AG04450 (cell line): ENCODE data around the gene COL20A1. TPM values are rescaled to one million over a fixed set of nuclear protein-coding genes. Genes with fewer than 3 reads are reported as not detected.

ENCODE experiments used
- CTCF ChIA-PET: fragments of 300-600, 350-600 bp; formaldehyde crosslinking; extraction: SDS; loops from one replicate; lab custom pipeline; 2022; ENCODE audit warnings: antibody characterized with exemption, inconsistent platforms; lab: Charles Lee
- POLR2A ChIA-PET: fragments of 350-600 bp; formaldehyde crosslinking; extraction: SDS; loops from one replicate; lab custom pipeline; 2021; ENCODE audit warnings: antibody characterized with exemption, inconsistent platforms; lab: Yijun Ruan, JAX
- DNase-seq: peaks from one replicate; pipeline ENCODE4 v3.0.0-alpha.2; 2011; ENCODE audit warnings: low read depth, low spot score
- H3K27ac ChIP-seq: one replicate; pipeline ENCODE4 v1.5.1; 2012; ENCODE audit warnings: low read depth, low read length, control low read depth
- H3K27me3 ChIP-seq: one replicate; pipeline ENCODE4 v1.6.0; 2012; ENCODE audit warnings: low read length; ENCODE audit not compliant: control insufficient read depth, insufficient read depth
- H3K4me3 ChIP-seq: 2 replicates; pipeline ENCODE4 v1.5.1; 2011; ENCODE audit warnings: mild to moderate bottlenecking, low read depth, low read length, control low read depth
- H3K9me3 ChIP-seq: 2 replicates; pipeline ENCODE4 v1.5.1; 2012; ENCODE audit warnings: low read length; ENCODE audit not compliant: control insufficient read depth, insufficient read depth
- CTCF ChIP-seq: IDR thresholded peaks from 2 replicates; pipeline ENCODE4 v1.5.1; 2011; ENCODE audit warnings: low read depth, low read length, control low read depth, inconsistent platforms
- polyA plus RNA-seq: library from polyadenylated mRNA; depleted of rRNA; stranded (reverse); fragments of >200 nt; gene quantifications from 2 replicates; pipeline ENCODE4 v1.2.3, GENCODE V29; 2011

COL20A1 gene
- polyA plus RNA-seq, 1 experiment, result not detected

GRCh38 chr20:63284083-63284440 is 8.9 kb upstream of the COL20A1 start:
- CTCF ChIA-PET, result no interaction called here
- no peak for TF ChIP-seq CTCF
- no peaks in the 10 kb centered on the region for H3K9me3 ChIP-seq
- H3K27me3 ChIP-seq, result no peaks in the 10 kb centered on the region
- POLR2A ChIA-PET, result interaction anchor here (1.7 kb wide), 1 partner anchor 11 kb away, joined by 5 read pairs; the partner anchor contains the start of gene ARFGAP1
- no peak for DNase-seq
- H3K4me3 ChIP-seq, result no peak overlapping the region
- no peak overlapping the region for H3K27ac ChIP-seq

- no peak for DNase-seq
- H3K4me3 ChIP-seq, result no peak overlapping the region
- no peak overlapping the region for H3K27ac ChIP-seq
- TF ChIP-seq CTCF, result no peak
- no peaks in the 10 kb centered on the region for H3K9me3 ChIP-seq
- H3K27me3 ChIP-seq, result no peaks in the 10 kb centered on the region
- CTCF ChIA-PET, result no interaction called here
- POLR2A ChIA-PET, result interaction anchor here (1.7 kb wide), 1 partner anchor 12 kb away, joined by 5 read pairs; the partner anchor contains the start of gene ARFGAP1
These were observed 8.4 kb upstream of the COL20A1 start for GRCh38 chr20:63284544-63284949.

- Histone ChIP-seq H3K4me3 (no peak overlapping the region), H3K27me3 (no peaks in the 10 kb centered on the region), H3K27ac (no peak overlapping the region), H3K9me3 (no peaks in the 10 kb centered on the region)
- POLR2A ChIA-PET, result interaction anchor here (0.6 to 1.7 kb wide), 2 partner anchors 8 to 12 kb away, joined by 4 to 5 read pairs; partner anchors contain the start of gene ARFGAP1
- no peak for TF ChIP-seq CTCF
- no peak for DNase-seq
- CTCF ChIA-PET, result no interaction called here
These were observed 7.9 kb upstream of the COL20A1 start for GRCh38 chr20:63284981-63285524.

- no peak for TF ChIP-seq CTCF
- DNase-seq, result no peak
- Histone ChIP-seq H3K4me3 (no peak overlapping the region), H3K27me3 (no peaks in the 10 kb centered on the region), H3K9me3 (no peaks in the 10 kb centered on the region), H3K27ac (no peak overlapping the region)
- CTCF ChIA-PET, result no interaction called here
- POLR2A ChIA-PET, result interaction anchor here (0.6 kb wide), 2 partner anchors 9 to 363 kb away, joined by 4 to 8 read pairs; no protein-coding TSS in a partner anchor
These were observed 7.1 kb upstream of the COL20A1 start for GRCh38 chr20:63285636-63286615.
